Transverse colon (tissue), 3 donors: ENCODE results near the gene SKP2.

Source experiments
- CTCF ChIP-seq, 5 experiments: fragments of 200-600 bp in 3 of 5; fragments of 450-650 bp in 2 of 5; sonication (generic) in 3 of 5; IDR thresholded peaks; 1 replicate in 2 of 5; 2 replicates in 3 of 5; pipeline ENCODE4 v1.5.1; 2016 to 2017; ENCODE audit warnings: antibody characterized with exemption in 5 of 5, inconsistent platforms in 3 of 5, mild to moderate bottlenecking in 2 of 5, moderate library complexity in 1 of 5
- EP300 ChIP-seq: sonication (generic); formaldehyde crosslinking; IDR thresholded peaks from one replicate; pipeline ENCODE4 v1.6.1; 2017; ENCODE audit warnings: antibody characterized with exemption, low read depth
- POLR2A ChIP-seq: fragments of 450-650 bp; IDR thresholded peaks from one replicate; pipeline ENCODE4 v1.6.1; 2016; ENCODE audit warnings: antibody characterized with exemption, mild to moderate bottlenecking, moderate library complexity

- TF ChIP-seq CTCF (IDR thresholded peaks at IDR 0.05) (no peak), POLR2A (no peak), EP300 (no peak)
These were observed 4.2 kb upstream of the SKP2 start for GRCh38 chr5:36147681-36148080.
